Measurements from ENCODE around the gene UBAC1. TPM values are rescaled to one million over a fixed set of nuclear protein-coding genes. Genes with fewer than 3 reads are reported as not detected.

The UBAC1 gene
- total and polyA plus RNA-seq, 7 donors = 71.1 to 261 (median 162) TPM

DNA sequence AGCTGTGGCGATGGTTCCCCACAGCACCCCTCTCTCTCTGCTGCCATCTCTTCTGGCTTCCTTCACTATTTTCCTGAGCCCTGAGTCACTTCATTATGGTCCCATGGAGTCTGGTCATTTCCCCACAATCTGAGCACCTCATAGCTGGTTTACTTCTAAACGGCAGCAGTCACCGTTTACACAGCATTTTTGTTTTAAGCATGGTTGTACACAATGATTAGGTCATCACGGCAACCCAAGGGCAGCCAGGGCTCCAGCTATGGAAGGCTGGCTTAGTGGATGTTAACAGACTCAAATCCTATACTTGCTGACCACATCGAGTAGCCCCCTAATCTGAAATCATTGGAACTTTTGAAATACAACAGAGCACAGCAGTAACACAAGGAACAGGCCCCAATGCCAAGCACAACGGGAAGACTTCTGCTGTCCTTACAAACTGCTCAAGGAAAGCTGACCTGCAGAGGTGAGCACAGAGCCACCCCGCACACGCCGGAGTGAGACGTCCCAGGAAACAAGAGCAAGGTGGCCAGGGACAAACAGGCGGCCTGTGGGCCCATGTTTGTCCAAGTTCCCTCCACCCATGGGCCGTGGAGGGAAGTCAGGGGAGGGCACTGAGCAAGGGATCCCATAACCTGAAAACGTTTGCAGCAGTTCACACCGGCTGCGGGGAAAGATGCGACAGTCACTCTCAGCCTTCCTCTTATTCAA, 76.7 kb downstream of the UBAC1 start:
- peaks cover 55% of the 10 kb centered on the region for H3K4me1 ChIP-seq
- no peaks in the 10 kb centered on the region for H3K27me3 ChIP-seq (ENCODE audit: insufficient read depth in 3 of 3, low read length in 2 of 3)
- no peak overlapping the region for H3K4me3 ChIP-seq
- H3K9me3 ChIP-seq = no peaks in the 10 kb centered on the region
- WGBS, 3 donors = 72 to 80% (median 72%) methylated on average over 16 of the region's 16 CpGs
- DNase-seq = no peak
- TF ChIP-seq, protein P1, sequence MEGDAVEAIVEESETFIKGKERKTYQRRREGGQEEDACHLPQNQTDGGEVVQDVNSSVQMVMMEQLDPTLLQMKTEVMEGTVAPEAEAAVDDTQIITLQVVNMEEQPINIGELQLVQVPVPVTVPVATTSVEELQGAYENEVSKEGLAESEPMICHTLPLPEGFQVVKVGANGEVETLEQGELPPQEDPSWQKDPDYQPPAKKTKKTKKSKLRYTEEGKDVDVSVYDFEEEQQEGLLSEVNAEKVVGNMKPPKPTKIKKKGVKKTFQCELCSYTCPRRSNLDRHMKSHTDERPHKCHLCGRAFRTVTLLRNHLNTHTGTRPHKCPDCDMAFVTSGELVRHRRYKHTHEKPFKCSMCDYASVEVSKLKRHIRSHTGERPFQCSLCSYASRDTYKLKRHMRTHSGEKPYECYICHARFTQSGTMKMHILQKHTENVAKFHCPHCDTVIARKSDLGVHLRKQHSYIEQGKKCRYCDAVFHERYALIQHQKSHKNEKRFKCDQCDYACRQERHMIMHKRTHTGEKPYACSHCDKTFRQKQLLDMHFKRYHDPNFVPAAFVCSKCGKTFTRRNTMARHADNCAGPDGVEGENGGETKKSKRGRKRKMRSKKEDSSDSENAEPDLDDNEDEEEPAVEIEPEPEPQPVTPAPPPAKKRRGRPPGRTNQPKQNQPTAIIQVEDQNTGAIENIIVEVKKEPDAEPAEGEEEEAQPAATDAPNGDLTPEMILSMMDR (IDR thresholded peaks at IDR 0.05) = no peak
- no peak overlapping the region for H3K27ac ChIP-seq
- ATAC-seq = no peak
- H3K36me3 ChIP-seq (ENCODE audit: insufficient read depth in 1 of 2, low read depth in 1 of 2) = peaks cover 0 to 23% of the 10 kb centered on the region in 2 donors
- intact Hi-C loops (cut with DNase I) = no loop called here

DNA sequence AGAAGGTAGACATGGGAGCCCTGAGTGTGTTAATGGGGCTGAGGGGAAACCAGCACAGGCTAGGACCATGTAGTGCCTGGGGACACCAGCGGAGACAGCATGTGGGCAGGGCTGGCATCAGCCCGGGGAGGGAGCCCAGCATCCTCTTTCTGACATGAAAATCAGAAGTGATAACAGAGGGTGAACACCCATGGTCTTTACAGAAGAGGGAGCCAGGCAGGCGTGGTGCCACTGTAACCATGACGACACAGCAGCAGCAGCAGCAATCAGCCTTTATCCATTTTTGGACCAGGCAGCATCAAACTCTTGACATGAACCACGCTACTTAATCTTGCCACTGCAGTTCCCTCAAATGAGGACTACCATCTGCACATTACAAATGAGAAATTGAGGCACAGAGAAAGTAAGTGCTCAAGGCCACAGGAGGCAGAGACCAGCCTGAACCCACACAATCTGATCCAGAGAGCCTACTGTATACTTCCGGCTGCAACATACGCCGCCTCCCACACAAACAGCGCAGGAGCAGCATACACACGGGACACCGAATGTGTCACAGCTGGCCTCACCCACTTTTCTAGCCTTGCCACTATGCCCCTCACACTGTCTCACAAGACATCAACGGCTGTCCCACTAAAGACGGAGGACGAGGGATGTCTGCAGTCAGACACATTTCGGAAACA, 77.6 kb downstream of the UBAC1 start:
- ATAC-seq = no peak
- intact Hi-C loops (cut with DNase I) = no loop called here
- TF ChIP-seq, protein P1 (IDR thresholded peaks at IDR 0.05) = no peak
- WGBS, 3 donors = 82 to 90% (median 86%) methylated on average over 15 of the region's 15 CpGs
- Histone ChIP-seq H3K27me3 (ENCODE audit: insufficient read depth in 3 of 3, low read length in 2 of 3) (no peaks in the 10 kb centered on the region), H3K36me3 (ENCODE audit: insufficient read depth in 1 of 2, low read depth in 1 of 2) (peaks cover 0 to 23% of the 10 kb centered on the region in 2 donors), H3K4me3 (no peak overlapping the region), H3K9me3 (no peaks in the 10 kb centered on the region), H3K4me1 (peaks cover 55% of the 10 kb centered on the region), H3K27ac (no peak overlapping the region)
- no peak for DNase-seq

Other genes starting within 250 kb of the UBAC1 start
- 10 to 100 TPM; 38.0 to 48.5 (median 43.4) TPM for gene CAMSAP1, start 53.8 kb downstream of the UBAC1 start, total RNA-seq
- 10 to 100 TPM; 21.3 to 51.5 (median 24.1) TPM for gene CAMSAP1, start 53.8 kb downstream of the UBAC1 start, polyA plus RNA-seq
- 10 to 100 TPM; 18.4 to 33.5 (median 28.0) TPM for gene NACC2, start 133.9 kb upstream of the UBAC1 start, total RNA-seq
- gene NACC2, start 133.9 kb upstream of the UBAC1 start, polyA plus RNA-seq = 10 to 100 TPM in 2 of 3 donors, 1 to 10 TPM in 1; 8.5 to 14.0 (median 10.4) TPM
- gene TMEM250, start 157.5 kb upstream of the UBAC1 start, total RNA-seq = 10 to 100 TPM; 17.3 to 27.8 (median 22.5) TPM
- 10 to 100 TPM; 28.8 to 49.5 (median 41.3) TPM for gene TMEM250, start 157.5 kb upstream of the UBAC1 start, polyA plus RNA-seq
- not detected for gene LHX3, start 243.8 kb upstream of the UBAC1 start, total RNA-seq
- not detected for gene LHX3, start 243.8 kb upstream of the UBAC1 start, polyA plus RNA-seq

Measured in psoas muscle (tissue), 8 donors.